SU-DHL-6 (cell line): ENCODE data around the gene DAW1.

Experiments
- H2AFZ ChIP-seq: fragments of 200-600 bp; sonication (generic); 2 replicates; pipeline ENCODE4 v1.6.1; 2014; ENCODE audit warnings: low read depth, mild to moderate bottlenecking, moderate library complexity, mixed read lengths, antibody characterized with exemption, low read length; ENCODE audit not compliant: severe bottlenecking
- H3F3A ChIP-seq: fragments of 200-600 bp; shearing (Covaris generic); 2 replicates; pipeline ENCODE4 v1.6.0; 2016; ENCODE audit warnings: antibody characterized with exemption, mild to moderate bottlenecking; ENCODE audit not compliant: insufficient read depth
- H3K27ac ChIP-seq: fragments of 200-600 bp; sonication (generic); 2 replicates; pipeline ENCODE4 v1.5.1; 2016; ENCODE audit warnings: low read depth, mild to moderate bottlenecking, low read length, moderate library complexity, mixed read lengths
- H3K27me3 ChIP-seq: fragments of 200-600 bp; sonication (generic), shearing (Covaris generic); 2 replicates; pipeline ENCODE4 v1.6.0; 2014; ENCODE audit warnings: mild to moderate bottlenecking, low read length
- H3K36me3 ChIP-seq: fragments of 200-600 bp; sonication (generic); 2 replicates; pipeline ENCODE4 v1.6.1; 2014; ENCODE audit warnings: mild to moderate bottlenecking, low read length, mixed read lengths
- H3K4me2 ChIP-seq: fragments of 300-600, 200-600 bp; shearing (Covaris generic), sonication (generic); 2 replicates; pipeline ENCODE4 v1.6.0; 2014; ENCODE audit warnings: low read length, low read depth, mild to moderate bottlenecking; ENCODE audit not compliant: poor library complexity, severe bottlenecking
- H3K4me3 ChIP-seq: fragments of 200-600 bp; sonication (generic); 2 replicates; pipeline ENCODE4 v1.5.1; 2014; ENCODE audit warnings: antibody characterized with exemption, low read length, mild to moderate bottlenecking, mixed read lengths; ENCODE audit not compliant: insufficient read depth, poor library complexity, severe bottlenecking
- H3K79me2 ChIP-seq: fragments of 200-600 bp; sonication (generic); 2 replicates; pipeline ENCODE4 v1.6.1; 2014; ENCODE audit warnings: mild to moderate bottlenecking, low read length, moderate library complexity; ENCODE audit not compliant: insufficient read depth
- H3K9ac ChIP-seq: fragments of 200-600 bp; sonication (generic); 2 replicates; pipeline ENCODE4 v1.7.0; 2014; ENCODE audit warnings: mild to moderate bottlenecking, low read length
- H3K9me2 ChIP-seq: fragments of 200-600 bp; sonication (generic); replicated peaks from 2 replicates; pipeline ENCODE4 v1.6.1; 2014; ENCODE audit warnings: low read length; ENCODE audit not compliant: insufficient read depth
- H3K9me3 ChIP-seq: fragments of 200-600 bp; sonication (generic); 2 replicates; pipeline ENCODE4 v1.6.1; 2014; ENCODE audit warnings: low read length, mixed read lengths; ENCODE audit not compliant: insufficient read depth
- H4K20me1 ChIP-seq: fragments of 200-600 bp; sonication (generic); 2 replicates; pipeline ENCODE4 v1.6.1; 2014; ENCODE audit warnings: low read depth, mild to moderate bottlenecking, antibody characterized with exemption, low read length, moderate library complexity, mixed read lengths
- EZH2phosphoT487 ChIP-seq: fragments of 200-600 bp; sonication (generic), shearing (Covaris generic); conservative IDR thresholded peaks from 2 replicates; pipeline ENCODE4 v1.6.1; 2018; ENCODE audit warnings: mild to moderate bottlenecking, antibody characterized with exemption, low read length, moderate library complexity, mixed read lengths
- TF ChIP-seq, protein P1 (sequence below): fragments of 200-600 bp; sonication (generic); IDR thresholded peaks from one replicate; pipeline ENCODE4 v1.5.1; 2017; ENCODE audit warnings: antibody characterized with exemption, mild to moderate bottlenecking, low read length, moderate library complexity; ENCODE audit not compliant: insufficient read depth, poor library complexity, severe bottlenecking

Gene DAW1

DNA sequence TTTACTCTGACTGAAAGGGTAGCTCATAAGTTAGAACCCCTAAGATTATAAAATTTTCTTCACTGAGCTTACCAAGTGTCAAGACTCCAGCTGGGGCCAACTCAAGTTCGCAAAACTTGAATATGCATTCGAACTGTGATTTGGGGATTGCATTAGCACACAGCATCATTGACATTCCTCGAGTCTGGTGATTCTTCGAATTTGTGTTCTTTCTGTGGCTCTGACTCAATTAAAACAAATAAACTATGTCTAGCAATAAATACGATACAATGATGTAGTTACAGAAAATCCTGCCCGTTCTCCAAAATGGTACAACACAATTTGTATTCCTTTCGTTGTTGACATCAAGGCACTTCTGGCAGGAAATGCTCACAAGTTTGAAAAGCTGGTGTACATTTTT lies 46.7 kb upstream of the DAW1 start:
- TF ChIP-seq, protein P1, sequence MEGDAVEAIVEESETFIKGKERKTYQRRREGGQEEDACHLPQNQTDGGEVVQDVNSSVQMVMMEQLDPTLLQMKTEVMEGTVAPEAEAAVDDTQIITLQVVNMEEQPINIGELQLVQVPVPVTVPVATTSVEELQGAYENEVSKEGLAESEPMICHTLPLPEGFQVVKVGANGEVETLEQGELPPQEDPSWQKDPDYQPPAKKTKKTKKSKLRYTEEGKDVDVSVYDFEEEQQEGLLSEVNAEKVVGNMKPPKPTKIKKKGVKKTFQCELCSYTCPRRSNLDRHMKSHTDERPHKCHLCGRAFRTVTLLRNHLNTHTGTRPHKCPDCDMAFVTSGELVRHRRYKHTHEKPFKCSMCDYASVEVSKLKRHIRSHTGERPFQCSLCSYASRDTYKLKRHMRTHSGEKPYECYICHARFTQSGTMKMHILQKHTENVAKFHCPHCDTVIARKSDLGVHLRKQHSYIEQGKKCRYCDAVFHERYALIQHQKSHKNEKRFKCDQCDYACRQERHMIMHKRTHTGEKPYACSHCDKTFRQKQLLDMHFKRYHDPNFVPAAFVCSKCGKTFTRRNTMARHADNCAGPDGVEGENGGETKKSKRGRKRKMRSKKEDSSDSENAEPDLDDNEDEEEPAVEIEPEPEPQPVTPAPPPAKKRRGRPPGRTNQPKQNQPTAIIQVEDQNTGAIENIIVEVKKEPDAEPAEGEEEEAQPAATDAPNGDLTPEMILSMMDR, result no peak
- TF ChIP-seq EZH2phosphoT487, result no peak

GRCh38 chr2:227826019-227826521 lies 45.4 kb upstream of the DAW1 start:
- Histone ChIP-seq H3K36me3 (no peaks in the 10 kb centered on the region), H3K9me3 (no peaks in the 10 kb centered on the region), H3K79me2 (no peaks in the 10 kb centered on the region), H3K4me2 (no peak overlapping the region), H4K20me1 (no peaks in the 10 kb centered on the region), H3K9me2 (no peaks in the 10 kb centered on the region), H3K4me3 (no peak overlapping the region), H3F3A (no peaks in the 10 kb centered on the region), H3K27ac (no peak overlapping the region), H2AFZ (no peak overlapping the region), H3K27me3 (no peaks in the 10 kb centered on the region), H3K9ac (no peak overlapping the region)
- TF ChIP-seq EZH2phosphoT487, result no peak
- TF ChIP-seq, protein P1, result no peak

More for the DNA sequence above, 46.7 kb upstream of the DAW1 start:
- Histone ChIP-seq H3K36me3 (no peaks in the 10 kb centered on the region), H3F3A (no peaks in the 10 kb centered on the region), H3K4me3 (no peak overlapping the region), H4K20me1 (no peaks in the 10 kb centered on the region), H3K27ac (no peak overlapping the region), H3K27me3 (no peaks in the 10 kb centered on the region), H3K4me2 (no peak overlapping the region), H2AFZ (no peak overlapping the region), H3K9ac (no peak overlapping the region), H3K79me2 (no peaks in the 10 kb centered on the region), H3K9me2 (no peaks in the 10 kb centered on the region), H3K9me3 (no peaks in the 10 kb centered on the region)

DNA sequence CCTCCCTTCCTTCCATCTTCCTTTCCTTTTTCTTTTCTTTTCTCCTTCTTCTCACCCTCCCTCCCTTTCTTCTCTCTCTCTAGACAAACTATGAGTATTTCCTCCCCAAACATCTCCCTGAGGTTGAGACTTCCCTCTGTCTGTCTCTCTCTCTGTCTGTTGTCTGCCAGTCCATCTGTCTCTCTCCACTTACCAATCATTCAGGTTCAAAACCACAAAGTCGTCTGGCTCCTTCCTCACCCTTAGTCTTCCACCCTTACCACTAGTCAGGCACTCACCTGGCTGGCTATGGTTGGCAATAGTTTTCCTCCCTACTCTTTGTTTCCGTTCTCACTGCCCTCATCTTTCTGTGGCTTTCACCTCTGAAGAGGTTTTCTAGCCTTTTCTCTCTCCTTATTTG lies 44.9 kb upstream of the DAW1 start:
- no peaks in the 10 kb centered on the region for H3K9me3 ChIP-seq
- H3K4me2 ChIP-seq, result no peak overlapping the region
- H3F3A ChIP-seq, result no peaks in the 10 kb centered on the region
- no peak overlapping the region for H3K9ac ChIP-seq
- H4K20me1 ChIP-seq, result no peaks in the 10 kb centered on the region
- H3K4me3 ChIP-seq, result no peak overlapping the region
- no peaks in the 10 kb centered on the region for H3K79me2 ChIP-seq
- no peak for TF ChIP-seq EZH2phosphoT487
- TF ChIP-seq, protein P1, result no peak
- H3K27ac ChIP-seq, result no peak overlapping the region
- no peaks in the 10 kb centered on the region for H3K36me3 ChIP-seq
- no peaks in the 10 kb centered on the region for H3K9me2 ChIP-seq
- no peak overlapping the region for H2AFZ ChIP-seq
- no peaks in the 10 kb centered on the region for H3K27me3 ChIP-seq
